Calu3 (cell line): ENCODE results near the gene IL6ST. TPM values are rescaled to one million over a fixed set of nuclear protein-coding genes. Genes with fewer than 3 reads are reported as not detected.

Source experiments
- BruUV-seq: library from RNA; stranded (reverse); fragments of 400-500 nt; replicated peaks from 2 replicates; lab custom pipeline; 2021; lab: Mats Ljungman, UMichigan
- CTCF ChIA-PET: fragments of 300-600 bp; sonication (Branson Sonifier 250); formaldehyde crosslinking; loops from one replicate; lab custom pipeline; 2022; ENCODE audit warnings: antibody characterized with exemption; lab: Charles Lee
- DNase-seq: peaks from one replicate; pipeline ENCODE4 v3.0.0; 2022
- H3K27ac Mint-ChIP-seq: one replicate; pipeline ENCODE4 v1.8.0; 2022; ENCODE audit warnings: mixed read lengths; ENCODE audit not compliant: unreplicated experiment
- H3K27me3 Mint-ChIP-seq: one replicate; pipeline ENCODE4 v1.8.0; 2022; ENCODE audit warnings: mixed read lengths; ENCODE audit not compliant: unreplicated experiment
- H3K36me3 Mint-ChIP-seq: one replicate; pipeline ENCODE4 v1.8.0; 2022; ENCODE audit warnings: mild to moderate bottlenecking, moderate library complexity, mixed read lengths; ENCODE audit not compliant: insufficient read depth, unreplicated experiment
- H3K4me1 Mint-ChIP-seq: one replicate; pipeline ENCODE4 v1.8.0; 2022; ENCODE audit warnings: mild to moderate bottlenecking, low read depth, mixed read lengths; ENCODE audit not compliant: unreplicated experiment
- H3K4me3 Mint-ChIP-seq: one replicate; pipeline ENCODE4 v1.8.0; 2022; ENCODE audit warnings: mild to moderate bottlenecking, low read depth, moderate library complexity, mixed read lengths; ENCODE audit not compliant: unreplicated experiment
- H3K9me3 Mint-ChIP-seq: one replicate; pipeline ENCODE4 v1.8.0; 2022; ENCODE audit warnings: low read depth, mixed read lengths; ENCODE audit not compliant: unreplicated experiment
- intact Hi-C: fragments of 100-400 bp; cut with micrococcal nuclease; formaldehyde crosslinking; loops from one replicate; pipeline ENCODE4 v1.10.0; 2022; ENCODE audit not compliant: unreplicated experiment
- total RNA-seq: library from RNA; stranded (reverse); gene quantifications from 2 replicates; pipeline ENCODE4 v1.2.3, GENCODE V29; 2022
- TF ChIP-seq, protein P1 (sequence below): fragments of 200-600 bp; IDR thresholded peaks from one replicate; pipeline ENCODE4 v1.8.0; 2022; ENCODE audit warnings: antibody characterized with exemption; ENCODE audit not compliant: unreplicated experiment

The IL6ST gene
- total RNA-seq, 1 experiment from 2014 or later = 100 TPM

- intact Hi-C loops = no loop called here
- peak; percentile 32 for DNase-seq
- H3K4me3 Mint-ChIP-seq = no peak overlapping the region
- peaks cover 26% of the 10 kb centered on the region for H3K4me1 Mint-ChIP-seq
- TF ChIP-seq, protein P1, sequence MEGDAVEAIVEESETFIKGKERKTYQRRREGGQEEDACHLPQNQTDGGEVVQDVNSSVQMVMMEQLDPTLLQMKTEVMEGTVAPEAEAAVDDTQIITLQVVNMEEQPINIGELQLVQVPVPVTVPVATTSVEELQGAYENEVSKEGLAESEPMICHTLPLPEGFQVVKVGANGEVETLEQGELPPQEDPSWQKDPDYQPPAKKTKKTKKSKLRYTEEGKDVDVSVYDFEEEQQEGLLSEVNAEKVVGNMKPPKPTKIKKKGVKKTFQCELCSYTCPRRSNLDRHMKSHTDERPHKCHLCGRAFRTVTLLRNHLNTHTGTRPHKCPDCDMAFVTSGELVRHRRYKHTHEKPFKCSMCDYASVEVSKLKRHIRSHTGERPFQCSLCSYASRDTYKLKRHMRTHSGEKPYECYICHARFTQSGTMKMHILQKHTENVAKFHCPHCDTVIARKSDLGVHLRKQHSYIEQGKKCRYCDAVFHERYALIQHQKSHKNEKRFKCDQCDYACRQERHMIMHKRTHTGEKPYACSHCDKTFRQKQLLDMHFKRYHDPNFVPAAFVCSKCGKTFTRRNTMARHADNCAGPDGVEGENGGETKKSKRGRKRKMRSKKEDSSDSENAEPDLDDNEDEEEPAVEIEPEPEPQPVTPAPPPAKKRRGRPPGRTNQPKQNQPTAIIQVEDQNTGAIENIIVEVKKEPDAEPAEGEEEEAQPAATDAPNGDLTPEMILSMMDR = no peak
- H3K9me3 Mint-ChIP-seq = peaks cover 3% of the 10 kb centered on the region
- no peaks in the 10 kb centered on the region for H3K27me3 Mint-ChIP-seq
- H3K27ac Mint-ChIP-seq = no peak overlapping the region
- CTCF ChIA-PET = no interaction called here
- H3K36me3 Mint-ChIP-seq = no peaks in the 10 kb centered on the region
- BruUV-seq = no TSS peak
These were observed 7.8 kb downstream of the IL6ST start for GRCh38 chr5:55986931-55987330.

DNA sequence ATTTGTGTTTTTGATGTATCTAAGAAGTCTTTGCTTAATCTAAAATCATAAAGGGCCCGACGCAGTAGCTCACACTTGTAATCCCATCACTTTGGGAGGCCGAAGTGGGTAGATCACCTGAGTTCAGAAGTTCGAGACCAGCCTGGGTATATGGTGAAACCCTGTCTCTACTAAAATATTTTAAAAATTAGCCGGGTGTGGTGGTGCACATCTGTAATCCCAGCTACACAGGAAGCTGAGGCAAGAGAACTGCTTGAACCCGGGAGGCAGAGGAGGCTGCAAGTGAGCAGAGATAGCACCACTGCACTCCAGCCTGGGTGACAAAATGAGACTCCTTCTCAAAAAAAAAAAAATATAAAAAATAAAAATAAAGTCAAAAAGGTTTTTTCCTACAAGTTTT lies 9.6 kb downstream of the IL6ST start:
- H3K27ac Mint-ChIP-seq = no peak overlapping the region
- TF ChIP-seq, protein P1 = no peak
- H3K36me3 Mint-ChIP-seq = no peaks in the 10 kb centered on the region
- no peaks in the 10 kb centered on the region for H3K9me3 Mint-ChIP-seq
- CTCF ChIA-PET = interaction anchor here (1.0 kb wide), 1 partner anchor 10 kb away, joined by 4 read pairs; the partner anchor contains the start of gene IL6ST
- intact Hi-C loops = no loop called here
- no peaks in the 10 kb centered on the region for H3K27me3 Mint-ChIP-seq
- H3K4me1 Mint-ChIP-seq = peaks cover 11% of the 10 kb centered on the region
- H3K4me3 Mint-ChIP-seq = no peak overlapping the region
- BruUV-seq = no TSS peak
- no peak for DNase-seq

DNA sequence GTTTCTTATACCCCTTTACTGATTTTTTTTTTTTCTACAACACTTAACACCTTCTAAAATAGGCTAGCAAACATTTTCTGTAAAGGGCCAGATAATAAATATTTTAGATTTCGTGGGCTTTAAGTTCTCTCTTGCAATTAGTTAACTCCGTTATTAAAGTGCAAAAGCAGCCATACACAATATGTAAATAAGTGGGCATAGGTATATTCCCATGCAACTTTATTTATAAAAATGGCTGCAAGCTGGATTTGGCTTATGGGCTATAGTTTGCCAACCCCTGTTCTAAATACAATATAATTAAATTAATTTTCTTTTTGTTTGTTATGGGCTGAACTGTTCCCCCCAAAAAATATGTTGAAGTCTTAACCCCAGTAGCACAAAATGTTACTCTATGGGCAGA lies 10.8 kb downstream of the IL6ST start:
- TF ChIP-seq, protein P1 = no peak
- CTCF ChIA-PET = interaction anchor here (0.7 kb wide), 1 partner anchor 61 kb away, joined by 3 read pairs; no protein-coding TSS in a partner anchor
- Mint-ChIP-seq H3K4me1 (no peaks in the 10 kb centered on the region), H3K27ac (no peak overlapping the region), H3K27me3 (no peaks in the 10 kb centered on the region), H3K4me3 (no peak overlapping the region), H3K36me3 (peaks cover 2% of the 10 kb centered on the region), H3K9me3 (no peaks in the 10 kb centered on the region)
- DNase-seq = no peak
- no TSS peak for BruUV-seq
- intact Hi-C loops = loop anchor here (5.0 kb wide), 1 partner anchor 138 kb away; no protein-coding TSS in a partner anchor

DNA sequence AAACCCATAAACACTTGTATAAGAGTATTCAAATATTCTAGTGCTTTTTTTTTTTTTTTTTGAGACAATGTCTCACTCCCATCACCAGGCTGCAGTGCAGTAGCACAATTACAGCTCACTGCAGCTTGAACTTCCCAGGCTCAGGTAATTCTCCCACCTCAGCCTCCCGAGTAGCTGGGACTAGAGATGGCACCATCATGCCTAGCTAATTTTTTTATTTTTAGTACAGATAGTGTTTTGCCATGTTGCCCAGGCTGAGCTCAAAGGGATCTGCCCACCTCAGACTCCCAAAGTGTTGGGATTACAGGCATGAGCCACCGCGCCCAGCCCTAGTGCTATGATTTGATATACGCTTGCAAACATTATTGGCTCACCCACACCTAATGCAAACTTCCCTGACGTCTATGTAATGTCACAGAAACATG lies 11.8 kb downstream of the IL6ST start:
- intact Hi-C loops = loop anchor here (5.0 kb wide), 1 partner anchor 139 kb away; no protein-coding TSS in a partner anchor
- no peaks in the 10 kb centered on the region for H3K9me3 Mint-ChIP-seq
- CTCF ChIA-PET = interaction anchor here (0.6 to 0.7 kb wide), 5 partner anchors 21 to 507 kb away, joined by 3 to 6 read pairs (median 4); no protein-coding TSS in a partner anchor
- H3K36me3 Mint-ChIP-seq = peaks cover 5% of the 10 kb centered on the region
- DNase-seq = no peak
- H3K4me1 Mint-ChIP-seq = no peaks in the 10 kb centered on the region
- H3K27ac Mint-ChIP-seq = no peak overlapping the region
- TF ChIP-seq, protein P1 = no peak
- BruUV-seq = no TSS peak
- H3K4me3 Mint-ChIP-seq = no peak overlapping the region
- H3K27me3 Mint-ChIP-seq = no peaks in the 10 kb centered on the region
